Measurements from ENCODE around the gene KLK7. TPM values are rescaled to one million over a fixed set of nuclear protein-coding genes. Genes with fewer than 3 reads are reported as not detected.

Gene KLK7
- 0.16 and 0.89 TPM in 2 replicates for total RNA-seq

DNA sequence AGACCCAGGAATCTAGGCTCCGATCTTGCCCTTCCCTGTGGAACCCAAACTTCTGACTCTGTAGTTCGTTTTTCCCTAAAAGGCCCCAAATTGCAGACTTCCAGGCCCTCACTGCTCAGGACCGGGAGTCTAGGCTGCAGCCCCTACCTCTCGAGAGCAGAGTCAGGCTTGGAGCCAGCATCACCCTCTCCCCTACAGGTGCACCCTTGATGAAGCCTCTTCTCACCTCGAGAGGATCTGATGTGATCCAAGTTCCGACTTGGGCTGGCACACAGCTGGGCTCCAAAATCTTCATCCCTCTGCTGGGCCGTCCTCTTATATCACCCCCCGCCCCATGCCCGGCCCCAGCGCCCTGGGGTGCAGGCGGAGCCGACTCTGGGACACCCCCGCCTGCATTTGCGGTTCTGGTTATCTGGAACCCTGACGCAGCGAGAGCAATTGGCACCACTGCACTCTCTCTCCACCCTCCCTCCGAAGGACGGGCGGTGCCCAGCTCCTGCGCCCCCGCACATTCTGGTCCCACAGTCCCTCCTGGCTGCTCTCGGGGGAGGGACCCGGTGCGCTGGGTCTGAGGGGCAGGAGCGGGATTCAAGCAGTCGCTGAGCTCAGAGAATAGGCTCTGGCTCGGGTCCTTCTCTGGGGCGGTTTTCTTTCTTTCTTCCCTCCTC is at the start of gene KLK7:
KLK7 (minus strand) TSS at position 293 of the 668 bp plus-strand sequence. CDS start 1,518 bp downstream, outside the sequence.

DNA sequence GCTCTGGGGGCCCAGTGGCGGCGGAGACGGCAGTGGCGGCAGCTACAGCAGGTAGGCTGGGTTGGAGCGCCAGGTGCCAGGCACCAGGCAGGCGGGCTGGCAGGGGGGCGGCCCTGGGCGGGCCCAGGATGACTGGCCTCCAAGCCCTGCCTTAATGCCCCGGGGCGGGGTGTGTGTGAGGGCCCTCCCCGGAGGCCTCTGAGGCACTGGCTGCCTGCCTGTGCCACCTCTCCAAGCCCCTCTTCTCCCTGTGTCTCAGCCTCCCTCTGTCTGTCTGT is 42.8 kb upstream of the KLK7 start, which contains the start of gene KLK11:
KLK11 (minus strand) TSS at position 63 of the 278 bp plus-strand sequence. CDS start 985 bp downstream, outside the sequence.

DNA sequence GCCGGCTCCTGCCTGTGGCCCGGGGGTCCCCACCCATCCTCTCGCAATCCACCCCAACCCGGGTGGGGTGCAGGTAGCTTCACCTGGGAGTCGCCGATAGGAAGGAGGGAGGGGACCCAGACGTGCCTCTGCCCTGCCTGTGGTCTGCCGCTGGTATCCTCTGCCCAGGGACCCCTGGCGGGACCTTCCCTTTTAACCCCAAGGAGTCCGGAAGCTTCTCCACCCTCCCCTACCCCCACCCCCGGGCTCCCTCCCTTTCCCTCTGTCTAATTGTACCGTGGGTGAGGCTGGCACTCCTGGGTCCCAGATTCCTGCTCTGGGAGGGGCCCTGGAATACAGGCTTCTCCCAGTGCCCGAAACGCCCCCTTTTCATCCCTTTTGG is 35.8 kb upstream of the KLK7 start, which contains the start of gene KLK10:
KLK10 (minus strand) TSS at position 166 of the 382 bp plus-strand sequence. CDS start 579 bp downstream, outside the sequence.

DNA sequence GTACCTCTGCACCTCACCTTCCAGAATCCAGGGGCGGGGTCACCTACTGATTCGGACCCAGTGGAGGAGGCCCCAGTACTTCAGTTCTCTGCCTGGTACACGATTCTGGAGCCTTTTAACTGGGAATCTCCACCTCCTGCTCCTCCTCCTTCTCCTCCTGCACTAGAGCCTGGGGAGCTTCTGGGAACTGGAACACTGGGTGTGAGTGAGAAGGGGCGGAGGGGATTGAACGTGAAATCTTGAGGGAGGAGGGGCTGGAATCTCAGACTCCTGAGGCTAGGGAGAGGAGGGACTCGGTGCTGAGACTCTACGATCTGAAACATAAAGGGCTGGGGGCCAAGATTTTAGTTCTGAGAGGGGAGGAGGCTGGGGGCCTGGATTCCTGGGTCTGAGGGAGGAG is 17.8 kb upstream of the KLK7 start, which contains the start of gene KLK8:
KLK8 (minus strand) TSS at position 90 of the 400 bp plus-strand sequence. CDS start 437 bp downstream, outside the sequence.

DNA sequence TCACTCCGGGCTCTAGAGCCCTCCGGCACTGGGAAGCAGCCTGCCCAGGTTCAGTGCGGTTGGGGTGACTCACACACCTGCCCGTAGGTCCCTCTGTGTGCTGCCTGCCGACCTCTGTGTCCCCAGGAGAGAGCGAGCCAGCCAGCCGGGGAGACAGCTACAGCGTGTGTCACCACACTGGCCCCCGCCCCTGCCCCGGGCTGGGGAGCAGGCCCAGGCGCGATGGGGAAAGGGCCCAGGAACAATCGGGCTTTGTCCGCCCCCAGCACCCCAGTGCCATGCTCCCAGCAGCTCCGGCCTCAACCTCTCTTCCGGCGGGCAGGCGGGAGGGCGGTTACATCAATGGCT is 14.3 kb downstream of the KLK7 start, which contains the start of gene KLK6:
KLK6 (minus strand) TSS at position 179 of the 348 bp plus-strand sequence. CDS start 1,487 bp downstream, outside the sequence.

DNA sequence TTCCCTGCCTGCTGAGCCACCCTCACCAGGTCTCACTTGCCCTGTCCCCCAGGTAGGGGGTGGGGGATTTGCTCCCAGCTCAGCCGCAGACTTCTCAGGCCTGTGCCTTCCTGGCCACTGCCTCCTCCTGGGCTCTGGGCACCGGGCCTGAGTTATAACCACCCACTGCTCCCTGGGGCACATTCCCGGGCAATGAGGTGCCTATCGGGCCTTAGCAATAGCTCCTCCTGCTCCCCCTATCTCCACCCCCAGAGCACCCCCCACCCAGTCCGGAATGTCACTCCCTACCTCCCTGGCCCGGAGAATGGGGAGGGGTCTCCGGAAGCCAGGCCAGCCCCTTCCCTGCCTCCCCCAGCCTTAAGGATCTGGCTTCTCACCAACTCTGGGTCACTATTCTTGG is 30.8 kb downstream of the KLK7 start, which contains the start of gene KLK5:
KLK5 (minus strand) TSS at position 129 of the 400 bp plus-strand sequence. CDS start 381 bp downstream, outside the sequence.

Other genes with a start within 250 kb of the KLK7 start
- not detected in 2 replicates for gene GPR32, start 213.5 kb downstream of the KLK7 start, total RNA-seq
- gene ACP4, start 193.5 kb downstream of the KLK7 start, total RNA-seq: not detected in 2 replicates
- not detected in 2 replicates for gene KLK1, start 160.1 kb downstream of the KLK7 start, total RNA-seq
- gene KLK15, start 150.3 kb downstream of the KLK7 start, total RNA-seq: not detected in 2 replicates
- gene KLK3, start 129.0 kb downstream of the KLK7 start, total RNA-seq: not detected in 2 replicates
- gene KLK2, start 110.5 kb downstream of the KLK7 start, total RNA-seq: not detected in 2 replicates
- gene KLK4, start 72.5 kb downstream of the KLK7 start, total RNA-seq: not detected in 2 replicates
- gene KLK5, start 30.9 kb downstream of the KLK7 start, total RNA-seq: not detected in 2 replicates
- gene KLK6, start 14.3 kb downstream of the KLK7 start, total RNA-seq: 0.33 and 1.3 TPM in 2 replicates
- not detected in 2 replicates for gene KLK8, start 17.7 kb upstream of the KLK7 start, total RNA-seq
- 1.5 TPM in 1 of 2 replicates, not detected in the other for gene KLK10, start 35.8 kb upstream of the KLK7 start, total RNA-seq
- not detected in 2 replicates for gene KLK11, start 42.7 kb upstream of the KLK7 start, total RNA-seq
- not detected in 2 replicates for gene KLK12, start 51.1 kb upstream of the KLK7 start, total RNA-seq
- gene KLK13, start 81.2 kb upstream of the KLK7 start, total RNA-seq: not detected in 2 replicates
- 0.81 TPM in 1 of 2 replicates, not detected in the other for gene KLK14, start 99.0 kb upstream of the KLK7 start, total RNA-seq
- gene CTU1, start 124.5 kb upstream of the KLK7 start, total RNA-seq: 11.0 and 12.2 TPM in 2 replicates
- not detected in 2 replicates for gene SIGLEC9, start 141.0 kb upstream of the KLK7 start, total RNA-seq
- gene SIGLEC7, start 158.4 kb upstream of the KLK7 start, total RNA-seq: not detected in 2 replicates
- not detected in 2 replicates for gene CD33, start 241.2 kb upstream of the KLK7 start, total RNA-seq

All from mesangial cell (primary cell).